Stimulated activated CD4-positive, alpha-beta T cell treated with anti-CD3 and anti-CD28 coated beads, Interleukin-2, amount 100 ng/mL, for 24 hours (primary cell): Measurements from ENCODE around the gene CLTCL1.

Experiments
- DNase-seq, 2 donors: peaks; one replicate each; pipeline ENCODE4 v3.0.0-alpha.2; 2020

The CLTCL1 gene

GRCh38 chr22:19147195-19147780 lies 144.2 kb downstream of the CLTCL1 start:
- no peak for DNase-seq

GRCh38 chr22:19146215-19146968 lies 145.1 kb downstream of the CLTCL1 start:
- no peak for DNase-seq

GRCh38 chr22:19143967-19144400 lies 147.5 kb downstream of the CLTCL1 start:
- DNase-seq, result peak; percentile 40

GRCh38 chr22:19143212-19143611 lies 148.3 kb downstream of the CLTCL1 start:
- no peak for DNase-seq

- DNase-seq, result no peak
Measured at GRCh38 chr22:19142394-19142793, 149.1 kb downstream of the CLTCL1 start.

GRCh38 chr22:19139974-19140373 lies 151.5 kb downstream of the CLTCL1 start:
- DNase-seq, result no peak

GRCh38 chr22:19139001-19139356 lies 152.5 kb downstream of the CLTCL1 start:
- DNase-seq, result no peak

- no peak for DNase-seq
Measured at GRCh38 chr22:19138217-19139000, 153.1 kb downstream of the CLTCL1 start.

- no peak for DNase-seq
Measured at GRCh38 chr22:19137384-19138216, 153.9 kb downstream of the CLTCL1 start.

GRCh38 chr22:19136915-19137314 lies 154.6 kb downstream of the CLTCL1 start:
- no peak for DNase-seq

- no peak for DNase-seq
Measured at GRCh38 chr22:19134874-19135273, 156.6 kb downstream of the CLTCL1 start.

- DNase-seq, result no peak
Measured at GRCh38 chr22:19134176-19134831, 157.2 kb downstream of the CLTCL1 start.

GRCh38 chr22:19133561-19133960 lies 158.0 kb downstream of the CLTCL1 start:
- DNase-seq, result no peak

GRCh38 chr22:19132693-19133400 lies 158.7 kb downstream of the CLTCL1 start:
- DNase-seq, result no peak

- DNase-seq, result no peak
Measured at GRCh38 chr22:19132153-19132552, 159.4 kb downstream of the CLTCL1 start.

- DNase-seq, result no peak
Measured at GRCh38 chr22:19131685-19132015, 159.9 kb downstream of the CLTCL1 start.

GRCh38 chr22:19130959-19131684 lies 160.4 kb downstream of the CLTCL1 start, which contains the start of gene TSSK2:
Gene TSSK2 (plus strand): TSS chr22:19131308. CDS start chr22:19131400, 92 bp downstream.
- DNase-seq, result no peak

GRCh38 chr22:19129871-19130270 lies 161.6 kb downstream of the CLTCL1 start:
- DNase-seq, result no peak
